ENCODE data around the gene STAG3. TPM values are rescaled to one million over a fixed set of nuclear protein-coding genes. Genes with fewer than 3 reads are reported as not detected.

Gene STAG3
- total RNA-seq, 4 donors from 2014 or later: 0.13 to 5.5 TPM; not detected in 2

DNA sequence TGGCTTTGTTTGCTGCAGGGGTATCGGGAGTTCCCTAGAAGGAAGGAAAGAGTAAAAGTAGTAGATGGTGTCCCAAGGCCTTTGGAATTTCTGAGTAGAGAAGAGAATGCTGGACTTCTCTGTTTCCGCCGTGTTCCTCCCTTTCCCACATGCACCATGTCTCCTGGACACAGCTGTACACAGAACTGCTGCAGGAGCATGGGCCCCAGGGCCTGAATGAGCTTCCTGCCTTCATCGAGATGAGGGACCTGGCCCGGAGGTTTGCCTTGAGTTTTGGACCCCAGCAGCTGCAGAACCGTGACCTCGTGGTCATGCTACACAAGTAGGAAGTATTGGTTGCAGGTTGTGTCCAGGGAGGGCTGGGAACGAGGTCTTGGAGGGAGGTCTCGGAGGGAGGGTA lies 26.7 kb downstream of the STAG3 start:
- in situ Hi-C loops (cut with MboI; ENCODE audit: low sequenced_read_pairs in 4 of 4): no loop called here
- Histone ChIP-seq H3K27ac (no peak overlapping the region), H3K36me3 (no peaks in the 10 kb centered on the region), H3K4me3 (no peak overlapping the region), H3K9me3 (no peaks in the 10 kb centered on the region), H3K27me3 (no peaks in the 10 kb centered on the region), H3K4me1 (no peaks in the 10 kb centered on the region)
- TF ChIP-seq, protein P1, sequence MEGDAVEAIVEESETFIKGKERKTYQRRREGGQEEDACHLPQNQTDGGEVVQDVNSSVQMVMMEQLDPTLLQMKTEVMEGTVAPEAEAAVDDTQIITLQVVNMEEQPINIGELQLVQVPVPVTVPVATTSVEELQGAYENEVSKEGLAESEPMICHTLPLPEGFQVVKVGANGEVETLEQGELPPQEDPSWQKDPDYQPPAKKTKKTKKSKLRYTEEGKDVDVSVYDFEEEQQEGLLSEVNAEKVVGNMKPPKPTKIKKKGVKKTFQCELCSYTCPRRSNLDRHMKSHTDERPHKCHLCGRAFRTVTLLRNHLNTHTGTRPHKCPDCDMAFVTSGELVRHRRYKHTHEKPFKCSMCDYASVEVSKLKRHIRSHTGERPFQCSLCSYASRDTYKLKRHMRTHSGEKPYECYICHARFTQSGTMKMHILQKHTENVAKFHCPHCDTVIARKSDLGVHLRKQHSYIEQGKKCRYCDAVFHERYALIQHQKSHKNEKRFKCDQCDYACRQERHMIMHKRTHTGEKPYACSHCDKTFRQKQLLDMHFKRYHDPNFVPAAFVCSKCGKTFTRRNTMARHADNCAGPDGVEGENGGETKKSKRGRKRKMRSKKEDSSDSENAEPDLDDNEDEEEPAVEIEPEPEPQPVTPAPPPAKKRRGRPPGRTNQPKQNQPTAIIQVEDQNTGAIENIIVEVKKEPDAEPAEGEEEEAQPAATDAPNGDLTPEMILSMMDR (IDR thresholded peaks at IDR 0.05 in 4 of 5, conservative IDR thresholded peaks at IDR 0.05 in 1 of 5): no peak
- TF ChIP-seq POLR2A (IDR thresholded peaks at IDR 0.05): no peak
- DNase-seq (no peak), ATAC-seq (no peak)
- intact Hi-C loops (cut with DNase I; ENCODE audit: low total_unique reads): no loop called here

GRCh38 chr7:100208911-100209408 lies 31.2 kb downstream of the STAG3 start:
- H3K27ac ChIP-seq: no peak overlapping the region
- no peaks in the 10 kb centered on the region for H3K36me3 ChIP-seq
- DNase-seq: no peak
- no peak for ATAC-seq
- H3K27me3 ChIP-seq: no peaks in the 10 kb centered on the region
- no peak overlapping the region for H3K4me3 ChIP-seq
- TF ChIP-seq, protein P1 (IDR thresholded peaks at IDR 0.05 in 4 of 5, conservative IDR thresholded peaks at IDR 0.05 in 1 of 5): no peak
- TF ChIP-seq POLR2A (IDR thresholded peaks at IDR 0.05): no peak
- H3K4me1 ChIP-seq: no peaks in the 10 kb centered on the region
- intact Hi-C loops (cut with DNase I; ENCODE audit: low total_unique reads): no loop called here
- H3K9me3 ChIP-seq: no peaks in the 10 kb centered on the region
- in situ Hi-C loops (cut with MboI; ENCODE audit: low sequenced_read_pairs in 4 of 4): no loop called here

GRCh38 chr7:100209493-100209892 lies 31.8 kb downstream of the STAG3 start:
- peaks cover 0 to 3% of the 10 kb centered on the region in 2 donors for H3K4me1 ChIP-seq
- no peak for ATAC-seq
- in situ Hi-C loops (cut with MboI; ENCODE audit: low sequenced_read_pairs in 4 of 4): no loop called here
- H3K27ac ChIP-seq: no peak overlapping the region
- no peak for TF ChIP-seq POLR2A (IDR thresholded peaks at IDR 0.05)
- TF ChIP-seq, protein P1 (IDR thresholded peaks at IDR 0.05 in 4 of 5, conservative IDR thresholded peaks at IDR 0.05 in 1 of 5): no peak
- H3K4me3 ChIP-seq: no peak overlapping the region
- no peaks in the 10 kb centered on the region for H3K36me3 ChIP-seq
- H3K27me3 ChIP-seq: no peaks in the 10 kb centered on the region
- DNase-seq: no peak
- H3K9me3 ChIP-seq: no peaks in the 10 kb centered on the region
- intact Hi-C loops (cut with DNase I; ENCODE audit: low total_unique reads): no loop called here

GRCh38 chr7:100210805-100211204 lies 33.1 kb downstream of the STAG3 start:
- DNase-seq (no peak), ATAC-seq (no peak)
- Histone ChIP-seq H3K27me3 (no peaks in the 10 kb centered on the region), H3K36me3 (no peaks in the 10 kb centered on the region), H3K4me3 (no peak overlapping the region), H3K4me1 (peaks cover 9% of the 10 kb centered on the region in 2 donors), H3K27ac (no peak overlapping the region), H3K9me3 (no peaks in the 10 kb centered on the region)
- no peak for TF ChIP-seq POLR2A (IDR thresholded peaks at IDR 0.05)
- TF ChIP-seq, protein P1 (IDR thresholded peaks at IDR 0.05 in 4 of 5, conservative IDR thresholded peaks at IDR 0.05 in 1 of 5): no peak
- in situ Hi-C loops (cut with MboI; ENCODE audit: low sequenced_read_pairs in 4 of 4): no loop called here
- intact Hi-C loops (cut with DNase I; ENCODE audit: low total_unique reads): loop anchor here (10.0 kb wide), 1 partner anchor 134 kb away; no protein-coding TSS in a partner anchor

DNA sequence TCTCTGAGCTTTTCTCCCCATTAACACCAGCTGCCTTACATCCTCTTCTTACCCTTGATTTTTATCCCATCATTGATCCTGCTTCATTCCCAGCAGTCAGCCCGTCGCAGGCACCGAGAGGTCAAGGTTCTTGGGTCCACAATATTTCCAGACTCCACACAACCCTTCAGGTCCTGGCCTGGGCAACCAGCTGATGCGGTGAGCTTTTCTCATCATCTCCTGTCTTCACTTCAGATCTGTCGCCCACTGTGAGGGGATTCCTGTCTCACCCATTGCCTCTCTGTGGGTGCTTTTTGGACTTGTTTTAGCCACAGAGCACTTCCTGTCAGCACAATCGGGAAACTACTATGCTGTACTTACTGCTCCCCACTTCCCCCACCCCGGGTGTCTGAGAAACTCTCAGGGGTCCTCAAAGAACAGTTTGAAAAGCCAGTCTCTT lies 33.6 kb downstream of the STAG3 start:
- TF ChIP-seq POLR2A (IDR thresholded peaks at IDR 0.05): no peak
- TF ChIP-seq, protein P1 (IDR thresholded peaks at IDR 0.05 in 4 of 5, conservative IDR thresholded peaks at IDR 0.05 in 1 of 5): no peak
- Histone ChIP-seq H3K9me3 (no peaks in the 10 kb centered on the region), H3K4me1 (peaks cover 11 to 12% of the 10 kb centered on the region in 2 donors), H3K4me3 (no peak overlapping the region), H3K36me3 (no peaks in the 10 kb centered on the region), H3K27ac (no peak overlapping the region), H3K27me3 (no peaks in the 10 kb centered on the region)
- intact Hi-C loops (cut with DNase I; ENCODE audit: low total_unique reads) (loop anchor here (10.0 kb wide), 1 partner anchor 133 kb away; no protein-coding TSS in a partner anchor), in situ Hi-C loops (cut with MboI; ENCODE audit: low sequenced_read_pairs in 4 of 4) (no loop called here)
- DNase-seq: no peak
- no peak for ATAC-seq

All from gastrocnemius medialis (tissue), 4 donors.